Stomach (tissue), 4 donors: Measurements from ENCODE around the gene EDDM13.

Source experiments
- CTCF ChIP-seq, 7 experiments: fragments of 450-650 bp in 4 of 7; fragments of 200-600 bp in 3 of 7; sonication (generic) in 3 of 7; IDR thresholded peaks; one replicate each; pipeline ENCODE4 v1.5.1; 2016 to 2019; ENCODE audit warnings: antibody characterized with exemption in 7 of 7, control low read depth in 2 of 7, mild to moderate bottlenecking in 1 of 7
- POLR2A ChIP-seq, 4 donors: fragments of 450-650 bp; IDR thresholded peaks; one replicate each; pipeline ENCODE4 v1.6.1; 2016; ENCODE audit warnings: antibody characterized with exemption in 4 of 4, control low read depth in 2 of 4, mild to moderate bottlenecking in 1 of 4, moderate library complexity in 1 of 4

- TF ChIP-seq POLR2A (IDR thresholded peaks at IDR 0.05) (no peak), CTCF (IDR thresholded peaks at IDR 0.05) (no peak)
Measured at GRCh38 chr19:56317749-56318148, 45.2 kb downstream of the EDDM13 start.
